Medulla oblongata (tissue), 1 donor: ENCODE data around the gene CAMK4.

Experiments used
- DNase-seq: peaks from one replicate; pipeline ENCODE4 v3.0.0-alpha.2; 2015; ENCODE audit errors: extremely low spot score

The CAMK4 gene

DNA sequence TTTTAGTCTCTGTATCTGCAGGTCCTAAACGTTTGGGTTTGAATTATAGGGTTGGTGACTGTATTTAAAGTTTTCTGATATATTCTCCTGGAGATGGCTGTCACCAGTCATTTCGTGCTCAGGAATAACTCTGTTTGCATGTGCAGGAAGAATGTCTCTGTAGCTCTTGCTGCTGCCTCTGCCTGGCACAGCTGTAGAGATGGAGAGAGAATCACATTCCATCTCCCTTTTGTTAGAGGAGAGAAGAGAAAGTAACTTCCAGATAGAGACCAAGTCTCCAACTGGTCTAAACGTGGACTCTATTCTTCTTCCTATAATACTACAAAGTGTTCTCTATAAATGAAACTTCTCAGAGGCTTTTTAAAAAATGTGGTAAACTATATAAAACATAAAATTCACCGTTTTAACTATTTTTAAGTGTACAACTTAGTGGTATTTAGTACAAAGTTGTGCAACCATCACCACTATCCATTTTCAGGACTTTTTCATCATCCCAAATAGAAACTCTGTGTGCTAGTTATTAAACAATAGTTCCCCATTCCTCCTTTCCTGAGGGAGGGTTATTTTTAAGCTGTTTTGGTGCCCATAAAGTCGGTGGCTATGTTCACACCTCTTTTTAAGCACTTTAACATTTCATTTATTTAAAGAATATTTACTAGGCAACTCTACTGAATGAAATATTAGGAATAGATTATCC is 308.9 kb downstream of the CAMK4 start:
- DNase-seq, result no peak

DNA sequence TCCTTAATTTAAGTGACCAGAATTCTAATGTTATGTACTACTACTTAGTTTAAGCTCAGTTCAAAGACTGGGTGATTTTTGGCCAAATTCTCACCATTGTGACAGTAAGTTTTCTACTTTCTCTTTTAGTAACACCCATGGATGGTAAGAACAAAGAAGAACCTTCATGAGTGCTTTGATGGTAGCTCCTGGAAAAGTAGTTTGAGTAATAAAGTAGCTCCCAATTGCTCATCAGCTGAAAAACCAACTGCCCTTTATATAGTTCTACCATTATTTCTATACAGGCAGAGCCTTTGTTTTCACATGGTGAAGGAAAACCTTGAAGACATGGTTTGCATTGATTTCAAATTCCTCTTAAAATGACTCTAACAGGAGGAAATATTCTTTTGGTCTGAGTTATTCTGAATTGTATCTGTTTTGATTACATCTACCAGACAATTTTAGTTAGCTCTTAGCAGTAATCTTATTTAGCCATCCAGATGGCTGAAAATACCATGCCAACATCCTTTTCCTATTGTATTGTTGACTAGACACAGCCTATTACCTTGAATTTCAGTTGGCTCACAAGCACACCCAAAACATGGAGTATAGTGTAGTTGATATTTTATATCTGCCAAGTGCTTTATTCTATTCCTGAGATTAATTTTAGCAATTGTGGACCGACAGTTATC is 311.8 kb downstream of the CAMK4 start:
- no peak for DNase-seq

DNA sequence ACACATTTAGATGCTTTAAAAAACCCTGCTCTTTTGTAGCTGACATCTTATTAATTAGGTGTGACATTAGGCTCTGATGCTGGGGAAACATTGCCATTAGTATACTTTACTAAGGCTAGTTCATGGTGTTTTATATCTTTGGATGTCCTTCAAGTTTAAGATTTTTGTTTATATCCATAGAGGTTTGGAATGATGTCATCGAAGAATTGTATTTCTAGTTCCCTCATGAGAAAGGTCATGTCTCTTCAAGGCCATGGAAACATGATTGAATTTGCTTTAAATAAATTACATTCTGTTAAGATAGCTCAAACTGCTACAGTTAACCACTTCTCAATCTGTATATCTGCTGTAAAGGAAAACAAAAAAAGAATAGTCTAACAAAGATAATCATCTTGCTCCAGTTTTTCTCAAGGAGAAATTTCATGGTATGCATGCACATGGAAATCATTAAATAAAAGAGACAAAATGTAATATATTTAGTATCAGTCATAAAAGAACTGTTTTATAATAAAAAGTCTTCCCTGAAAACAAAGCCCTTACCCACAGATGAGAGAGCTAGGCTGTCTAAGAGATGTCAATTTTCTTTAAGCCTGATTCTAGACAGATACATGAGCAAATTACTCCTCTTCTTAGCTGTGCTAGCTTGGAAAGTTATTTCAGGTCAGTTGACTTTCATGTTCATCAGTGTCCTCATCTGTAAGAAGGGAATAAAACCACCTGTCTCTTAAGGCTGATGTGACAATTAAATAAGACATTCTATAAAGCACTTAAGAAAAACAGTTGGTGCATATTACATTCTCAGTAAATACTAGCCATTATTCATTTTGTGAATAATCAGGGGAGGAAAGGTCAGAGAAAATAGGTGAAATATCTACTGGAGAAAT is 313.2 kb downstream of the CAMK4 start:
- DNase-seq, result no peak
